Activated CD4-positive, alpha-beta T cell treated with anti-CD3 and anti-CD28 coated beads for 48 hours (primary cell): ENCODE measurements around the gene HSDL2.
"Not testable (repeated sequence)": the region's sequence is repeated elsewhere in the genome, so short reads cannot be mapped to it uniquely, and the experiment has no call there.

Experiments used
- DNase-seq: peaks from one replicate; pipeline ENCODE4 v3.0.0-alpha.2; 2020

The HSDL2 gene

DNA sequence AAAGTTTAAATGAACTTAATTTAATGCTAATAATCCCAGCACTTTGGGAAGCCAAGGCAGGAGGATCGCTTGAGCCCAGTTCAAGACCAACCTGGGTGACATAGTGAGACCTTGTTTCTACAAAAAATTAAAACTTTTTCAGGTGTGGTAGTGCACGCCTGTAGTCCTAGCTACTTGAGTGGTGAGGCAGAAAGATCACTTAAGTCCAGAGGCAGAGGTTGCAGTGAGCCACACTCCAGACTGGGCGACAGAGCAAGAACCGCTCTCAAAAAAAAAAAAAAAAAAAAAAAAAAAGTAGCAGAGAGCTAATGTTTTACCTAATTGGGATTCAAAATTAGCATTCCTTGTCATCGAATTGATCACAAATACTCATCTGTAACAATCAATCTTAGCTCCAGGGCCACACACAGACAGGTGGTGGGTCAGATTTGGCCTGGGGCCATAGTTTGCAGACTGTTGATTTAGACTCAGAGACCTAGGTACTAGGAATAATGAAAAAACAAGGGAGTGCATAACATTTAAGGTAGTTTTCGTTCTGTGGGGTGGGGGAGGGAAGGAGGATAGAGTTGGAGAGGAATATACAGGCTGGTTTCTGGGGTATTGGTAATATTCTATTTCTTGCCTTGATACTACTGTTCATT, 21.4 kb downstream of the HSDL2 start:
- DNase-seq, result no peak

DNA sequence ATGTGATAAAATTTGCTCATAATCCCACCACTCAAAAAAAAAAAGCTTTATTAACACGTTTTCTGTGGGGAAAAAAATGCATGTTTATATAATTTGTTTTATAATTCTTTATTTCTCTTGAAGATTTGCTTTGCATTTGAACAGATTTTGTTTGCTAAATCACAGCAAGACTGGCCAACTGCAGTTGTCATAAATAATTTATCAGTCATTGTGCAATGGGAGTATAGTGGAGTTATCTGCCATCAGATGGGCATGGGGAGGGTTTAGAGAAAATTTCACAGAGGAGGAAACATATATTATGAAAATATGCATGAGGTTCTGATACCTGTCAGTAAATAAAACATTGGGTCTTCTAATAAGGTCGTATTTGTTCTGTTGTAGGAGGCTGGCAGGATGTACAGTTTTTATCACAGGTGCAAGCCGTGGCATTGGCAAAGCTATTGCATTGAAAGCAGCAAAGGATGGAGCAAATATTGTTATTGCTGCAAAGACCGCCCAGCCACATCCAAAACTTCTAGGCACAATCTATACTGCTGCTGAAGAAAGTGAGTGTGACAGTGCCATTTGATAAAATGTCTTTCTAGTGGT, 23.8 kb downstream of the HSDL2 start:
- no peak for DNase-seq

DNA sequence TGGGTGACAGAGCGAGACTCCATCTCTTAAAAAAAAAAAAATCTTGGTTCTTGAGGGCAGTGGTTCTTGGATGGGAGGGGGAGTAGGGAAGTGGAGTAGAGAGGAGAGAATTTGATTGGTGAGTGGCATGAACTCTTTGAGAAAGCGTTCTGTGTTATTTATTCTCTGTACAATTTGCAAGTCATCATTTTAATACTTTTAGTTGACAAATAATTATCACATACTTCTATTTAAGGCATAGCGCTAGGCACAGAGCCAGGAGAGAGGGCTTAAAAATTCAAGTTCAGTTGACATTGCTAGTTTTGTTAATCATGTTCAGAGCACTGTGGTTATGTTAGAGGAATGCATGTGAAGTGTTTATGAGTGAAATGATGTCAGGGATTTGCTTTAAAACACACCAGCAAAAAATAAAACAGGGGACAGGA, 24.6 kb downstream of the HSDL2 start:
- DNase-seq, result no peak

GRCh38 chr9:112408275-112408674, 28.4 kb downstream of the HSDL2 start:
- DNase-seq, result no peak

GRCh38 chr9:112408819-112409218, 28.9 kb downstream of the HSDL2 start:
- DNase-seq, result no peak

DNA sequence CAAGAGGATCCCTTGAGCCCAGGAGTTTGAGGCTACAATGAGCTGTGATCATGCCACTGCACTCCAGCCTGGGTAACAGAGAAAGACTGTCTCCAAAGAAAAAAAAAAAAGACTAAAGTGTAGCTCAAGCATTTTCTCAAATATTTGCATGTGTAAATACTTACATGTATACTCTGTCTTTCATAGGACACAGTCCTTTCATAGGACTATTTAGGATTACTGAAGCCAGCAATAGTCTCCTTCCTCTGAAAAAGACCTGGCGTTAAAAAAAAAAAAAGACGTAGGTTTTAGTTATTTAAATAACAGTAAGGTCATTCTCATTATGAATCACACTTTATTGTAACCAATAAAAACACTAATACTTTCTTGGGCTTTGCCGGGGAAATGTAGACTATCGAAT, 29.9 kb downstream of the HSDL2 start:
- DNase-seq, result no peak

DNA sequence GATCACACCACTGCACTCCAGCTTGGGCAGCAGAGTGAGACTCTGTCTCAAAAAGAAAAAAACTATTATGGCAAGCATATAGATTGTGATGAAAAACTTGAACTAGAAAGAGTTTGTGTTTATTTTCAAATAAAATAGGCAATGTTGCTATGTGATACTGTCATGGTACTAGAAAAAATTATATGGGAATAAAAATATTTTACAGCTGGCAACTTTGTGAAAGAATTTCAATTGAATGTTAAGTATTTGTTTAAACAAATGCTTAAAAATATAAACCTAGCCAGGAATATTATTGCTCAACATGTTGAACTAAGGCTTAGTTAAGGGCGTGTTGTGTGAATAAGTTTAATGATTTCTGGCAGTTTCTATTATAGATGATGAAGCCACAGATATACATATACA, 31.7 kb downstream of the HSDL2 start:
- DNase-seq, result no peak

GRCh38 chr9:112413728-112414127, 33.8 kb downstream of the HSDL2 start:
- DNase-seq, result not testable (repeated sequence)

- DNase-seq, result no peak
Observed at GRCh38 chr9:112420208-112420607, 40.3 kb downstream of the HSDL2 start.

DNA sequence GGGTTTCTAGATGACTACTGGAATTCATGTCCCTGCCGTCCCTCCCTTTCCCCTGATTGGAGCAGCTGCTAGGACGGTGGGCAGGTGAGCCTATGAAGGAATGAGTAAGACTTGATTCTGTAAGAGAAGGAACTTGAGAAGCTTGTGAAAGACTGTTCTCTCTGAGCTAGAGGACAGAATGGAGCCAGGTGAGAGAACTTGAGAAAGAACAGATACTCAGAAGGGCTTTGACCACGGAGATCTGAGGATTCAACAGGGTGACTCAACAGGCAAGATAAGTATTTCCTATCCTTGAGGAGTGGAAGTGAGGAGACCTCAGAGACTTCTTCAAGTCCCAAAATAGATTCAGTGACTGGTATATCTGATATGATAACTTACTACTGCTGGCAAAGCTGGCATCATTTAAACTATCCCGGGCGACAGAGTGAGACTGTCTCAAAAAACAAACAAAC, 41.9 kb downstream of the HSDL2 start:
- DNase-seq, result peak; percentile 2

GRCh38 chr9:112422417-112423148, 42.7 kb downstream of the HSDL2 start:
- no peak for DNase-seq

DNA sequence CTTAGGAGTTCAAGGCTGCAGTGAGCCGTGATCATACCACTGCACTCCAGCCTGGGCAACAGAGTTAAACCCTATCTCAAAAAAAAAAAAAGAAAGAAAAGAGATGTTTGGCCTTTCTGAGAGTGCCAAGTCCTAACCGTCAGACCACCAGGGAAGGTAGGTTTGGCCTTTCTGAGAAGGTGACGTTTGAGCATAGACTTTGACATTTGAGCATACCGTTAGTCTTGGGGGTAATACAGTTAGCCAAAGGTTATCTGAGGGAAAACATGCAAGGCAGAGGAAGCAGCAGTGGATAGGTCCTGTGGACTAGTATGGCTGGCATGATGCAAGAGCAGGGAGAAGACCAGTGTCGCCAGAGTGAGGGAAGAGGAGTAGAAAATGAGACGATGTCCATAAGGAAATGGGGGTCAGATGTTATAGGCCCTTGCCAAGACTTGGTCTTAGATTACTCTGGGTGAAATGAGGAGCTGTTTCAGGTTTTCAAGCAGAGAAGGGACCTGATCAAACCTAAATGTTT, 50.2 kb downstream of the HSDL2 start:
- DNase-seq, result no peak

- no peak for DNase-seq
Observed at GRCh38 chr9:112433499-112434392, 53.8 kb downstream of the HSDL2 start.

GRCh38 chr9:112434487-112434886, 54.6 kb downstream of the HSDL2 start:
- no peak for DNase-seq

DNA sequence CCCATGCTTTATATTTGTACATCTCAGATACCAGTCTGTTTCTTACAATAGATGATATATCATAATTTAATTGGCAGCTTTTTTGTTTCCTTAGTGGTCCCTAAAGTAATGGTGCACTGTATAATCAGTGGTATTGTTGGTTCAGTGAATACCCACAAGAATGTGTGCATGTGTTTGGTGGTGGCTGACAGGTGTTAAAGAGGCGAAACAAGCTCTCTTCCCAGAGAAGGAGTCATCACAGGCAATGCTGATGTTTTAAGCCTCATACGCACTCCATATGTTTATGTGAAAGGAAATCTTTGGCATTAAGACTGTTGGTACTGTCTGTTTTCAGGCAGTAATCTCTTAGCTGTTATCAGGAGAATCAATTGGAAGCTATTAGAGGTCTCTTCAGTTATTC, 57.5 kb downstream of the HSDL2 start:
- no peak for DNase-seq

- DNase-seq, result no peak
Observed at GRCh38 chr9:112439171-112439570, 59.3 kb downstream of the HSDL2 start.

GRCh38 chr9:112439825-112440224, 59.9 kb downstream of the HSDL2 start:
- no peak for DNase-seq

- peak; percentile 12 for DNase-seq
Observed at GRCh38 chr9:112443200-112443599, 63.3 kb downstream of the HSDL2 start.

DNA sequence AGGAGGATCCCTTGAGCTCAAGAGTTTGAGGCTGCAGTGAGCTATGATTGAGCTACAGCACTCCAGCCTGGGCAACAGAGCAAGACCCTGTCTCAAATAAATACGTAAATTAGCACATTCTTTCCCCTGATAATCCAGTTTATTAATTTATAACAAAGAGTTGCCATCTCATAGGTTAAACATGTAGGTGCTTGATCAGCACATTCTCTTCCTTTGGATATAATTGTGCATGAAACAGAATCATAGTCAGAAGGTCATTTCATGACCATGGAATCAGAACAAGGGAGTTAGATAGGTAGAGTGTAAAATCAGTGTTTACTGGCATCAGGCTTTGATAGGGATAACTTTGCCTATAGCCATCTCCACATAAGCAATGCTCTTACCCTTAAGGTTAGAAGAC, 63.7 kb downstream of the HSDL2 start:
- DNase-seq, result no peak

GRCh38 chr9:112445196-112445595, 65.3 kb downstream of the HSDL2 start:
- DNase-seq, result no peak

- no peak for DNase-seq
Observed at GRCh38 chr9:112446080-112446479, 66.2 kb downstream of the HSDL2 start.

- no peak for DNase-seq
Observed at GRCh38 chr9:112446526-112446925, 66.6 kb downstream of the HSDL2 start.

GRCh38 chr9:112447283-112447761, 67.4 kb downstream of the HSDL2 start:
- DNase-seq, result no peak
